ENCODE results near the gene ZNF185. TPM values are rescaled to one million over a fixed set of nuclear protein-coding genes. Genes with fewer than 3 reads are reported as not detected.
"Not testable (repeated sequence)": the region's sequence is repeated elsewhere in the genome, so short reads cannot be mapped to it uniquely, and the experiment has no call there.

The ZNF185 gene
- polyA plus RNA-seq, 2 donors = 217 to 220 TPM

- Histone ChIP-seq H3K4me3 (ENCODE audit: low read depth in 1 of 2, low read length in 2 of 2) (peak overlapping the region; percentile 27 to 28), H3K9me3 (ENCODE audit: control insufficient read depth in 2 of 2, insufficient read depth in 1 of 2, low read depth in 1 of 2, low read length in 1 of 2) (no peaks in the 10 kb centered on the region), H3K36me3 (ENCODE audit: control insufficient read depth in 2 of 2, insufficient read depth in 2 of 2, low read length in 1 of 2) (peaks cover 0 to 4% of the 10 kb centered on the region in 2 donors), H3K4me1 (ENCODE audit: control insufficient read depth in 2 of 2, insufficient read depth in 2 of 2, low read length in 1 of 2) (peaks cover 0 to 7% of the 10 kb centered on the region in 2 donors), H3K27me3 (ENCODE audit: control insufficient read depth in 1 of 2, insufficient read depth in 2 of 2, low read length in 2 of 2) (no peaks in the 10 kb centered on the region), H3K27ac (ENCODE audit: low read depth in 2 of 2, low read length in 1 of 2) (peak overlapping the region; percentile 8 to 27)
- WGBS, 2 donors = 47 to 62% methylated on average over 15 of the region's 15 CpGs
These were observed 4.1 kb downstream of the ZNF185 start for GRCh38 chrX:152901816-152902501.

- H3K27me3 ChIP-seq (ENCODE audit: control insufficient read depth in 1 of 2, insufficient read depth in 2 of 2, low read length in 2 of 2) = no peaks in the 10 kb centered on the region
- peaks cover 0 to 8% of the 10 kb centered on the region in 2 donors for H3K36me3 ChIP-seq (ENCODE audit: control insufficient read depth in 2 of 2, insufficient read depth in 2 of 2, low read length in 1 of 2)
- no peaks in the 10 kb centered on the region for H3K9me3 ChIP-seq (ENCODE audit: control insufficient read depth in 2 of 2, insufficient read depth in 1 of 2, low read depth in 1 of 2, low read length in 1 of 2)
- H3K4me1 ChIP-seq (ENCODE audit: control insufficient read depth in 2 of 2, insufficient read depth in 2 of 2, low read length in 1 of 2) = peaks cover 0 to 8% of the 10 kb centered on the region in 2 donors
- H3K27ac ChIP-seq (ENCODE audit: low read depth in 2 of 2, low read length in 1 of 2) = no peak overlapping the region
- WGBS, 2 donors = 59 to 74% methylated on average over 4 of the region's 4 CpGs
- no peak overlapping the region for H3K4me3 ChIP-seq (ENCODE audit: low read depth in 1 of 2, low read length in 2 of 2)
These were observed 4.6 kb downstream of the ZNF185 start for GRCh38 chrX:152902502-152902820.

- H3K36me3 ChIP-seq (ENCODE audit: control insufficient read depth in 2 of 2, insufficient read depth in 2 of 2, low read length in 1 of 2) = peaks cover 0 to 12% of the 10 kb centered on the region in 2 donors
- peaks cover 0 to 8% of the 10 kb centered on the region in 2 donors for H3K4me1 ChIP-seq (ENCODE audit: control insufficient read depth in 2 of 2, insufficient read depth in 2 of 2, low read length in 1 of 2)
- no peak overlapping the region for H3K4me3 ChIP-seq (ENCODE audit: low read depth in 1 of 2, low read length in 2 of 2)
- 70 to 81% methylated on average over 9 of the region's 9 CpGs for WGBS, 2 donors
- no peak overlapping the region for H3K27ac ChIP-seq (ENCODE audit: low read depth in 2 of 2, low read length in 1 of 2)
- no peaks in the 10 kb centered on the region for H3K27me3 ChIP-seq (ENCODE audit: control insufficient read depth in 1 of 2, insufficient read depth in 2 of 2, low read length in 2 of 2)
- no peaks in the 10 kb centered on the region for H3K9me3 ChIP-seq (ENCODE audit: control insufficient read depth in 2 of 2, insufficient read depth in 1 of 2, low read depth in 1 of 2, low read length in 1 of 2)
These were observed 5.7 kb downstream of the ZNF185 start for GRCh38 chrX:152903589-152903988.

- Histone ChIP-seq H3K4me3 (ENCODE audit: low read depth in 1 of 2, low read length in 2 of 2) (no peak overlapping the region), H3K9me3 (ENCODE audit: control insufficient read depth in 2 of 2, insufficient read depth in 1 of 2, low read depth in 1 of 2, low read length in 1 of 2) (no peaks in the 10 kb centered on the region), H3K36me3 (ENCODE audit: control insufficient read depth in 2 of 2, insufficient read depth in 2 of 2, low read length in 1 of 2) (peaks cover 0 to 12% of the 10 kb centered on the region in 2 donors), H3K27ac (ENCODE audit: low read depth in 2 of 2, low read length in 1 of 2) (peak overlapping the region in 1 of 2 donors; percentile 28), H3K4me1 (ENCODE audit: control insufficient read depth in 2 of 2, insufficient read depth in 2 of 2, low read length in 1 of 2) (peaks cover 0 to 8% of the 10 kb centered on the region in 2 donors), H3K27me3 (ENCODE audit: control insufficient read depth in 1 of 2, insufficient read depth in 2 of 2, low read length in 2 of 2) (no peaks in the 10 kb centered on the region)
- 32 to 39% methylated on average over 20 of the region's 20 CpGs for WGBS, 2 donors
These were observed 6.5 kb downstream of the ZNF185 start for GRCh38 chrX:152904151-152905080.

- no peak overlapping the region for H3K27ac ChIP-seq (ENCODE audit: low read depth in 2 of 2, low read length in 1 of 2)
- H3K36me3 ChIP-seq (ENCODE audit: control insufficient read depth in 2 of 2, insufficient read depth in 2 of 2, low read length in 1 of 2) = peaks cover 0 to 12% of the 10 kb centered on the region in 2 donors
- H3K4me3 ChIP-seq (ENCODE audit: low read depth in 1 of 2, low read length in 2 of 2) = no peak overlapping the region
- no peaks in the 10 kb centered on the region for H3K27me3 ChIP-seq (ENCODE audit: control insufficient read depth in 1 of 2, insufficient read depth in 2 of 2, low read length in 2 of 2)
- no peaks in the 10 kb centered on the region for H3K9me3 ChIP-seq (ENCODE audit: control insufficient read depth in 2 of 2, insufficient read depth in 1 of 2, low read depth in 1 of 2, low read length in 1 of 2)
- 62 to 75% methylated on average over 8 of the region's 8 CpGs for WGBS, 2 donors
- H3K4me1 ChIP-seq (ENCODE audit: control insufficient read depth in 2 of 2, insufficient read depth in 2 of 2, low read length in 1 of 2) = peaks cover 0 to 8% of the 10 kb centered on the region in 2 donors
These were observed 7.2 kb downstream of the ZNF185 start for GRCh38 chrX:152905081-152905420.

GRCh38 chrX:152907084-152907651, 9.3 kb downstream of the ZNF185 start:
- Histone ChIP-seq H3K36me3 (ENCODE audit: control insufficient read depth in 2 of 2, insufficient read depth in 2 of 2, low read length in 1 of 2) (peaks cover 0 to 10% of the 10 kb centered on the region in 2 donors), H3K9me3 (ENCODE audit: control insufficient read depth in 2 of 2, insufficient read depth in 1 of 2, low read depth in 1 of 2, low read length in 1 of 2) (no peaks in the 10 kb centered on the region), H3K27me3 (ENCODE audit: control insufficient read depth in 1 of 2, insufficient read depth in 2 of 2, low read length in 2 of 2) (no peaks in the 10 kb centered on the region), H3K27ac (ENCODE audit: low read depth in 2 of 2, low read length in 1 of 2) (no peak overlapping the region), H3K4me1 (ENCODE audit: control insufficient read depth in 2 of 2, insufficient read depth in 2 of 2, low read length in 1 of 2) (peaks cover 0 to 14% of the 10 kb centered on the region in 2 donors), H3K4me3 (ENCODE audit: low read depth in 1 of 2, low read length in 2 of 2) (no peak overlapping the region)
- 47 to 48% methylated on average over 17 of the region's 17 CpGs for WGBS, 2 donors

GRCh38 chrX:152908486-152908885, 10.6 kb downstream of the ZNF185 start:
- no peaks in the 10 kb centered on the region for H3K9me3 ChIP-seq (ENCODE audit: control insufficient read depth in 2 of 2, insufficient read depth in 1 of 2, low read depth in 1 of 2, low read length in 1 of 2)
- H3K27ac ChIP-seq (ENCODE audit: low read depth in 2 of 2, low read length in 1 of 2) = no peak overlapping the region
- WGBS, 2 donors = 67 to 77% methylated on average over 14 of the region's 14 CpGs
- no peak overlapping the region for H3K4me3 ChIP-seq (ENCODE audit: low read depth in 1 of 2, low read length in 2 of 2)
- H3K36me3 ChIP-seq (ENCODE audit: control insufficient read depth in 2 of 2, insufficient read depth in 2 of 2, low read length in 1 of 2) = peaks cover 0 to 18% of the 10 kb centered on the region in 2 donors
- H3K4me1 ChIP-seq (ENCODE audit: control insufficient read depth in 2 of 2, insufficient read depth in 2 of 2, low read length in 1 of 2) = peaks cover 0 to 14% of the 10 kb centered on the region in 2 donors
- H3K27me3 ChIP-seq (ENCODE audit: control insufficient read depth in 1 of 2, insufficient read depth in 2 of 2, low read length in 2 of 2) = no peaks in the 10 kb centered on the region

GRCh38 chrX:152910018-152910417, 12.2 kb downstream of the ZNF185 start:
- H3K4me3 ChIP-seq (ENCODE audit: low read depth in 1 of 2, low read length in 2 of 2); H3K9me3 ChIP-seq (ENCODE audit: control insufficient read depth in 2 of 2, insufficient read depth in 1 of 2, low read depth in 1 of 2, low read length in 1 of 2); H3K27me3 ChIP-seq (ENCODE audit: control insufficient read depth in 1 of 2, insufficient read depth in 2 of 2, low read length in 2 of 2); H3K27ac ChIP-seq (ENCODE audit: low read depth in 2 of 2, low read length in 1 of 2): not testable (repeated sequence)
- 63 to 70% methylated on average over 7 of the region's 7 CpGs for WGBS, 2 donors
- Histone ChIP-seq H3K4me1 (ENCODE audit: control insufficient read depth in 2 of 2, insufficient read depth in 2 of 2, low read length in 1 of 2) (peaks cover 0 to 14% of the 10 kb centered on the region in 2 donors), H3K36me3 (ENCODE audit: control insufficient read depth in 2 of 2, insufficient read depth in 2 of 2, low read length in 1 of 2) (peaks cover 0 to 22% of the 10 kb centered on the region in 2 donors)

GRCh38 chrX:152912106-152912505, 14.2 kb downstream of the ZNF185 start:
- no peaks in the 10 kb centered on the region for H3K9me3 ChIP-seq (ENCODE audit: control insufficient read depth in 2 of 2, insufficient read depth in 1 of 2, low read depth in 1 of 2, low read length in 1 of 2)
- peaks cover 0 to 25% of the 10 kb centered on the region in 2 donors for H3K36me3 ChIP-seq (ENCODE audit: control insufficient read depth in 2 of 2, insufficient read depth in 2 of 2, low read length in 1 of 2)
- H3K27me3 ChIP-seq (ENCODE audit: control insufficient read depth in 1 of 2, insufficient read depth in 2 of 2, low read length in 2 of 2) = no peaks in the 10 kb centered on the region
- no peak overlapping the region for H3K27ac ChIP-seq (ENCODE audit: low read depth in 2 of 2, low read length in 1 of 2)
- peaks cover 0 to 7% of the 10 kb centered on the region in 2 donors for H3K4me1 ChIP-seq (ENCODE audit: control insufficient read depth in 2 of 2, insufficient read depth in 2 of 2, low read length in 1 of 2)
- whole genome bisulfite sequencing, 2 donors = 57 to 71% methylated on average over 4 of the region's 4 CpGs
- H3K4me3 ChIP-seq (ENCODE audit: low read depth in 1 of 2, low read length in 2 of 2) = no peak overlapping the region
